Bronchial epithelial cell (primary cell): ENCODE measurements around the gene GRIK4. TPM values are rescaled to one million over a fixed set of nuclear protein-coding genes. Genes with fewer than 3 reads are reported as not detected.

ENCODE experiments used
- DNase-seq: peaks from one replicate; pipeline ENCODE4 v3.0.0-alpha.2; 2010; ENCODE audit warnings: low read depth
- FAIRE-seq: peaks from 2 replicates; lab custom pipeline; 2011; peaks lifted over from hg19 to GRCh38; lab: Jason Lieb, UNC
- H3K27me3 ChIP-seq: 2 replicates; pipeline ENCODE4 v1.5.1; 2011; ENCODE audit warnings: low read length; ENCODE audit not compliant: control insufficient read depth, insufficient read depth
- H3K36me3 ChIP-seq: 2 replicates; pipeline ENCODE4 v1.5.1; 2011; ENCODE audit warnings: low read length; ENCODE audit not compliant: control insufficient read depth, insufficient read depth
- H3K4me3 ChIP-seq: 2 replicates; pipeline ENCODE4 v1.5.1; 2011; ENCODE audit warnings: mild to moderate bottlenecking, low read depth, low read length, control low read depth
- CTCF ChIP-seq: IDR thresholded peaks from 2 replicates; pipeline ENCODE4 v1.5.1; 2011; ENCODE audit warnings: mild to moderate bottlenecking, moderate library complexity, low read length, control low read depth, inconsistent platforms; ENCODE audit not compliant: insufficient read depth, severe bottlenecking
- total RNA-seq: library from RNA; depleted of rRNA; stranded (reverse); fragments of >200 nt; gene quantifications from 2 replicates; pipeline ENCODE4 v1.2.1, GENCODE V29; 2014

Gene GRIK4
- total RNA-seq, 1 donor from 2014 or later: not detected

- no peaks in the 10 kb centered on the region for H3K36me3 ChIP-seq
- FAIRE-seq (no peak), DNase-seq (no peak)
- H3K27me3 ChIP-seq: no peaks in the 10 kb centered on the region
- no peak for TF ChIP-seq CTCF
- H3K4me3 ChIP-seq: no peak overlapping the region
Measured at GRCh38 chr11:120738516-120739046, 227.0 kb downstream of the GRIK4 start.

- TF ChIP-seq CTCF: no peak
- Histone ChIP-seq H3K27me3 (no peaks in the 10 kb centered on the region), H3K36me3 (no peaks in the 10 kb centered on the region), H3K4me3 (no peak overlapping the region)
- FAIRE-seq: no peak
- DNase-seq: no peak
Measured at GRCh38 chr11:120739780-120740179, 228.2 kb downstream of the GRIK4 start.

GRCh38 chr11:120740380-120740779, 228.8 kb downstream of the GRIK4 start:
- no peaks in the 10 kb centered on the region for H3K36me3 ChIP-seq
- no peaks in the 10 kb centered on the region for H3K27me3 ChIP-seq
- TF ChIP-seq CTCF: no peak
- DNase-seq (no peak), FAIRE-seq (no peak)
- H3K4me3 ChIP-seq: no peak overlapping the region

GRCh38 chr11:120744016-120744994, 232.8 kb downstream of the GRIK4 start:
- FAIRE-seq (no peak), DNase-seq (no peak)
- Histone ChIP-seq H3K27me3 (no peaks in the 10 kb centered on the region), H3K36me3 (no peaks in the 10 kb centered on the region), H3K4me3 (no peak overlapping the region)
- no peak for TF ChIP-seq CTCF

GRCh38 chr11:120746376-120746775, 234.8 kb downstream of the GRIK4 start:
- no peak overlapping the region for H3K4me3 ChIP-seq
- DNase-seq (no peak), FAIRE-seq (no peak)
- no peak for TF ChIP-seq CTCF
- no peaks in the 10 kb centered on the region for H3K36me3 ChIP-seq
- no peaks in the 10 kb centered on the region for H3K27me3 ChIP-seq
